NOMO-1 treated with DMSO at 0.1 percent for 48 hours (cell line): ENCODE measurements around the gene EEA1.
"Not testable (repeated sequence)": the region's sequence is repeated elsewhere in the genome, so short reads cannot be mapped to it uniquely, and the experiment has no call there.

Source experiments
- DNase-seq: peaks from one replicate; lab custom pipeline; 2025; ENCODE audit not compliant: unreplicated experiment; lab: John Stamatoyannopoulos, UW

EEA1 gene

GRCh38 chr12:92928962-92929915, at the start of gene EEA1:
TSS of gene EEA1 (minus strand) at chr12:92929295. CDS start at chr12:92929066, 229 bp downstream.
- DNase-seq, result peak; percentile 94

- no peak for DNase-seq
Observed at GRCh38 chr12:92978607-92979006, 49.5 kb upstream of the EEA1 start.

- no peak for DNase-seq
Observed at GRCh38 chr12:92977326-92977725, 48.2 kb upstream of the EEA1 start.

GRCh38 chr12:92974759-92975158, 45.7 kb upstream of the EEA1 start:
- DNase-seq, result no peak

GRCh38 chr12:92973614-92974013, 44.5 kb upstream of the EEA1 start:
- peak; percentile 94 for DNase-seq

GRCh38 chr12:92971859-92972524, 42.9 kb upstream of the EEA1 start:
- DNase-seq, result no peak

- DNase-seq, result no peak
Observed at GRCh38 chr12:92968176-92968813, 39.2 kb upstream of the EEA1 start.

GRCh38 chr12:92964378-92964777, 35.3 kb upstream of the EEA1 start:
- DNase-seq, result not testable (repeated sequence)

GRCh38 chr12:92961949-92962348, 32.9 kb upstream of the EEA1 start:
- no peak for DNase-seq

- DNase-seq, result no peak
Observed at GRCh38 chr12:92955997-92956663, 27.0 kb upstream of the EEA1 start.

- DNase-seq, result no peak
Observed at GRCh38 chr12:92953747-92954146, 24.7 kb upstream of the EEA1 start.

GRCh38 chr12:92952394-92952793, 23.3 kb upstream of the EEA1 start:
- DNase-seq, result no peak

GRCh38 chr12:92951006-92951405, 21.9 kb upstream of the EEA1 start:
- no peak for DNase-seq

GRCh38 chr12:92950011-92950410, 20.9 kb upstream of the EEA1 start:
- DNase-seq, result no peak

GRCh38 chr12:92949466-92949865, 20.4 kb upstream of the EEA1 start:
- no peak for DNase-seq

- DNase-seq, result no peak
Observed at GRCh38 chr12:92947589-92948215, 18.6 kb upstream of the EEA1 start.

- DNase-seq, result no peak
Observed at GRCh38 chr12:92945659-92946220, 16.6 kb upstream of the EEA1 start.

- DNase-seq, result no peak
Observed at GRCh38 chr12:92943482-92944250, 14.6 kb upstream of the EEA1 start.

- no peak for DNase-seq
Observed at GRCh38 chr12:92942905-92943304, 13.8 kb upstream of the EEA1 start.

GRCh38 chr12:92939116-92939515, 10.0 kb upstream of the EEA1 start:
- DNase-seq, result no peak
